Mammary epithelial cell (primary cell): ENCODE data around the gene SAMD1.

ENCODE experiments used
- EZH2 ChIP-seq: IDR thresholded peaks from 2 replicates; pipeline ENCODE4 v1.6.1; 2012; ENCODE audit warnings: low read length, inconsistent platforms, borderline replicate concordance
- TF ChIP-seq, protein P1 (sequence below), 2 donors: IDR thresholded peaks in 1 of 2; conservative IDR thresholded peaks in 1 of 2; 2 replicates each; pipeline ENCODE4 v1.5.1; 2011 to 2012; ENCODE audit warnings: inconsistent platforms in 2 of 2, low read length in 2 of 2, mild to moderate bottlenecking in 2 of 2, control low read depth in 1 of 2, low read depth in 1 of 2; ENCODE audit not compliant: insufficient read depth in 1 of 2; ENCODE audit errors: extremely low read depth in 1 of 2

DNA sequence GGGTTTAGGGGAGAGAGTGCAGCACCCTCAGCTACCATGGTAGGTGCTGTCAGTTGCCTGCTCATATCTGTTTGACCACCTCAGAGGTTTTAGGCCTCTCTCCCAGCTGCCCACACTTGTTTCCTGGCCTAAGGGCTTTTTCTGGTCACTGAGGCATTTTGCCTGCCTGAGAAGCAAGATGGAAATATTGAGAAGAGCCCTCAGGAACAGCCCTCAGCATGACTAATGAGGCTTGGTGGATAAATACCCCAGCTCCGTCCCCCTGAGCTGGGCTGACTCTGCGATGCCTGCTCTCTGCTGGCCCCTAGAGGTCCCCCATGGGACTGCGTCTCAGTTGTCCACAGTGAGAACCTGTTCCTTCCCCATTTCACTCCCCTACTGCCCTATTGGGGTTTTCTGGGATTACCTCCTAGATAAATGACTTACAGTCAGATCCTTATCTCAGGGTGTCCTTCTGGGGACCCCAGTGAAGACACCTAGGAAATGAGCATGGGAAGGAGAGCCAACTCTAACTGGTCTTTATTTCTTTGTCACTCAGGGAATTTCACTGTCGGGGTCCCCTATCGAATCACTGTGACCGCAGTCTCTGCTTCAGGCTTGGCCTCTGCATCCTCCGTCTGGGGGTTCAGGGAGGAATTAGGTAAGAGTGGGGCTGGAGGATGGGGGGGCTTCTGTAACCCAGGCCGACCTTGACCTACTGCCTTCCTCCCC, 42.0 kb downstream of the SAMD1 start:
- TF ChIP-seq, protein P1, sequence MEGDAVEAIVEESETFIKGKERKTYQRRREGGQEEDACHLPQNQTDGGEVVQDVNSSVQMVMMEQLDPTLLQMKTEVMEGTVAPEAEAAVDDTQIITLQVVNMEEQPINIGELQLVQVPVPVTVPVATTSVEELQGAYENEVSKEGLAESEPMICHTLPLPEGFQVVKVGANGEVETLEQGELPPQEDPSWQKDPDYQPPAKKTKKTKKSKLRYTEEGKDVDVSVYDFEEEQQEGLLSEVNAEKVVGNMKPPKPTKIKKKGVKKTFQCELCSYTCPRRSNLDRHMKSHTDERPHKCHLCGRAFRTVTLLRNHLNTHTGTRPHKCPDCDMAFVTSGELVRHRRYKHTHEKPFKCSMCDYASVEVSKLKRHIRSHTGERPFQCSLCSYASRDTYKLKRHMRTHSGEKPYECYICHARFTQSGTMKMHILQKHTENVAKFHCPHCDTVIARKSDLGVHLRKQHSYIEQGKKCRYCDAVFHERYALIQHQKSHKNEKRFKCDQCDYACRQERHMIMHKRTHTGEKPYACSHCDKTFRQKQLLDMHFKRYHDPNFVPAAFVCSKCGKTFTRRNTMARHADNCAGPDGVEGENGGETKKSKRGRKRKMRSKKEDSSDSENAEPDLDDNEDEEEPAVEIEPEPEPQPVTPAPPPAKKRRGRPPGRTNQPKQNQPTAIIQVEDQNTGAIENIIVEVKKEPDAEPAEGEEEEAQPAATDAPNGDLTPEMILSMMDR (conservative IDR thresholded peaks at IDR 0.05 in 1 of 2, IDR thresholded peaks at IDR 0.05 in 1 of 2; ENCODE audit: extremely low read depth in 1 of 2, insufficient read depth in 1 of 2, low read depth in 1 of 2, low read length in 2 of 2): peak; percentile 85 to 91
- TF ChIP-seq EZH2: no peak
